Left ventricle myocardium inferior (tissue), 1 donor: ENCODE measurements around the gene KIAA0513. TPM values are rescaled to one million over a fixed set of nuclear protein-coding genes. Genes with fewer than 3 reads are reported as not detected.
A peak's percentile ranks its signal among the peaks of the same experiment; 100 is the strongest.

Experiments used
- DNase-seq: peaks from one replicate; pipeline ENCODE4 v3.0.0-alpha.2; 2020
- H3K27ac ChIP-seq: fragments of 200-600 bp; replicated peaks from 2 replicates; pipeline ENCODE4 v1.8.0; 2021
- H3K27me3 ChIP-seq: fragments of 200-600 bp; 2 replicates; pipeline ENCODE4 v1.8.0; 2021; ENCODE audit warnings: low read depth
- H3K36me3 ChIP-seq: fragments of 200-600 bp; 2 replicates; pipeline ENCODE4 v1.8.0; 2021
- H3K4me1 ChIP-seq: fragments of 200-600 bp; 2 replicates; pipeline ENCODE4 v1.8.0; 2021
- H3K4me3 ChIP-seq: fragments of 200-600 bp; 2 replicates; pipeline ENCODE4 v1.8.0; 2021; ENCODE audit warnings: mild to moderate bottlenecking, moderate library complexity
- H3K9me3 ChIP-seq: fragments of 200-600 bp; replicated peaks from 2 replicates; pipeline ENCODE4 v1.8.0; 2021
- CTCF ChIP-seq: fragments of 200-600 bp; IDR thresholded peaks from 2 replicates; pipeline ENCODE4 v1.8.0; 2021; ENCODE audit warnings: antibody characterized with exemption, mild to moderate bottlenecking, borderline replicate concordance
- intact Hi-C: fragments of 100-400 bp; cut with micrococcal nuclease; formaldehyde crosslinking; loops from one replicate; pipeline ENCODE4 v1.11.0; 2022
- total RNA-seq: library from RNA; stranded (reverse); fragmentation: NEBNext Ultra II Directional; extraction: Animal tissue kit (Norgen Biotek cat#: 25700); gene quantifications from one replicate; pipeline ENCODE4 v1.2.1, GENCODE V29; 2021
- donor health status: DM: no; HTN: yes; CAD: no; lungs with severe emphysema.

KIAA0513 gene
- total RNA-seq, 1 donor from 2014 or later, result 10.0 TPM

DNA sequence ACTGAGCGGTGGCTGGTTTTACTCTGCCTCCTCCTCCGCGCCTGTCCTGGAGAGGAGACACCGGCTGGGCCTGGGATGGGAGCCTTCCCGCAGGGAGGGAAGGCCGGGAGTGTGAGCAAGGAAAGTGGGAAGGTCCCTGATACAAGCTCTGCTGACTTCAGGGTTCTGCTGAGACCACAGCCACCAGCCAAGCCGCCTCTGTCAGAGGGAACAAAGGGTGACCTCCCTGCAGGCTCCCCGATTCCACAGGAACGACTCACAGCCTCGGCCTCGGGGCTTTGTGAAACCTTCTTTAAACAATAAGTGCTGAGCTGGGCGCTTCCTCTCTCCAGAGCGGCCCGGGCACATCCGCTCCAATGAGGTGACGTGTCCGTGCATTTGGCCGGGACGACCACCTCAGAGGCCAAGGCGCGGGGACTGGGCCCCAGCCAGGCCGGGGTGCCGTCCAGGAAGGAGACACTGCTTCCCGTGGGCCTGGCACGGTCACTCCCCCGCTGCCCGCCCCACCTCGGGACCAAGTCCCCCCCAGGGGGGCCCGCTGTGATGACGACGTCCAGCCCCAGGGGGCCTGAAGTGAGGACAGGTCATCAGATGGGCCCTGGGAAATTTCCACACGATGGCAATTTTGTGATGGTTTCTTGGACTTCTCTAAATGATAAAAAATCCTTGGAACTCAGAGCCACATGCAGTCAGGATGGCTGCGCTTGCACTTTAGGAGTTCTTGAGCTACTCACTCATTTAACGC, 96.5 kb downstream of the KIAA0513 start:
- DNase-seq, result peak; percentile 58
- no peaks in the 10 kb centered on the region for H3K36me3 ChIP-seq
- H3K4me3 ChIP-seq, result peak overlapping the region; percentile 29
- H3K9me3 ChIP-seq, result no peaks in the 10 kb centered on the region
- intact Hi-C loops, result no loop called here
- peak overlapping the region; percentile 87 for H3K27ac ChIP-seq
- H3K27me3 ChIP-seq, result no peaks in the 10 kb centered on the region
- TF ChIP-seq CTCF, result no peak
- H3K4me1 ChIP-seq, result peaks cover 45% of the 10 kb centered on the region

DNA sequence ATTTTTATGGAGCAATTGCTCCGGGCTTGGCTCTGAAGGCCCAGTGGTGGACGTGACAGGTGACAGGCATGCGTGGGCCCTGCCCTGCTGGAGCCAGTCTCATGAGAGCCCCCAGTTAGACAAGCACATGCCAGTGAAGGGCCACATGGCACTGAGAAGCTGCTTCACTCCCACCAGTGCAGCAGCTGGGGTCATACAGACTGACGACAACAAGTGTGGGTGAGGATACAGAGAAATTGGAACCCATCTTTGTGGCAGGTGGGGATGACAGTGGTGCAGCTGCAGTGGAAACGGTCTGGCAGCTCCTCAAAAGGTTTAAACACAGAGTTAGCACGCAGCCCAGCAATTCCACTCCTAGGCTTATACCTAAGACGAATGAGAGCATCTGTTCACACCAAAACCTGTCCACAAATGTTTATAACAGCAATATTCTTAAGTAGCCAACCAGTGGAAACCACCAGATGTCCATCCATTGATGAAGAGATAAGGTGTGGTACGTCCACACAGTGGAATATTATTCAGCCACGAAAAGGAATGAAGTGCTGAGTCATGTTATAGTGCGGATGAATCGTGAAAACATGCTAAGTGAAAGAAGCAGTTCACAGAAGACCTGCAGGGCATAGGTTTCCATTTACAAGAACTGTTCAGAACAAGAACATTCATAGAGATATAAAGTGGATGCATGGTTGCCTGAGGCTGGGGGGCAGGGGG, 97.2 kb downstream of the KIAA0513 start:
- intact Hi-C loops, result no loop called here

GRCh38 chr16:85125570-85126393, 98.2 kb downstream of the KIAA0513 start:
- intact Hi-C loops, result no loop called here
- peak; percentile 67 for DNase-seq
- Histone ChIP-seq H3K27ac (peak overlapping the region; percentile 87), H3K4me3 (no peak overlapping the region), H3K4me1 (peaks cover 59% of the 10 kb centered on the region), H3K9me3 (no peaks in the 10 kb centered on the region), H3K36me3 (no peaks in the 10 kb centered on the region), H3K27me3 (no peaks in the 10 kb centered on the region)
- TF ChIP-seq CTCF, result no peak

More for the DNA sequence above, 97.2 kb downstream of the KIAA0513 start:
- peaks cover 50% of the 10 kb centered on the region for H3K4me1 ChIP-seq
- no peaks in the 10 kb centered on the region for H3K9me3 ChIP-seq
- no peak for DNase-seq
- no peak for TF ChIP-seq CTCF
- H3K4me3 ChIP-seq, result no peak overlapping the region
- no peaks in the 10 kb centered on the region for H3K27me3 ChIP-seq
- peak overlapping the region; percentile 87 for H3K27ac ChIP-seq
- H3K36me3 ChIP-seq, result no peaks in the 10 kb centered on the region

DNA sequence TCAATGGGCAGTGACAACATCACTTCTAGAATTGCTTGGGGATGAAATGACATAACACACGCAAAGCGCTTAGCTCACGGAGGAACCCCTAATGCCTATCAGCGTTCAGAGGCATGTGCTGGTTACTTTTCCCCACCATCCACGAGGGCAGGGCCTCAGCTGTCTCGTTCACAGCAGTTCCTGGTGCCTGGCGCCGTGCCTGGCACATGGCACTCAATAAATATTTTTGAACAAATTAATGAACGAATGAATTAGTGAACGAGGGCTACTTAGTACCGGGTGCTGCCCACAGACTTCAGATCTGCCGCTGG, 98.8 kb downstream of the KIAA0513 start:
- Histone ChIP-seq H3K27me3 (no peaks in the 10 kb centered on the region), H3K4me1 (peaks cover 65% of the 10 kb centered on the region), H3K4me3 (no peak overlapping the region), H3K9me3 (no peaks in the 10 kb centered on the region), H3K36me3 (no peaks in the 10 kb centered on the region), H3K27ac (peak overlapping the region; percentile 87)
- intact Hi-C loops, result no loop called here
- no peak for DNase-seq
- no peak for TF ChIP-seq CTCF

DNA sequence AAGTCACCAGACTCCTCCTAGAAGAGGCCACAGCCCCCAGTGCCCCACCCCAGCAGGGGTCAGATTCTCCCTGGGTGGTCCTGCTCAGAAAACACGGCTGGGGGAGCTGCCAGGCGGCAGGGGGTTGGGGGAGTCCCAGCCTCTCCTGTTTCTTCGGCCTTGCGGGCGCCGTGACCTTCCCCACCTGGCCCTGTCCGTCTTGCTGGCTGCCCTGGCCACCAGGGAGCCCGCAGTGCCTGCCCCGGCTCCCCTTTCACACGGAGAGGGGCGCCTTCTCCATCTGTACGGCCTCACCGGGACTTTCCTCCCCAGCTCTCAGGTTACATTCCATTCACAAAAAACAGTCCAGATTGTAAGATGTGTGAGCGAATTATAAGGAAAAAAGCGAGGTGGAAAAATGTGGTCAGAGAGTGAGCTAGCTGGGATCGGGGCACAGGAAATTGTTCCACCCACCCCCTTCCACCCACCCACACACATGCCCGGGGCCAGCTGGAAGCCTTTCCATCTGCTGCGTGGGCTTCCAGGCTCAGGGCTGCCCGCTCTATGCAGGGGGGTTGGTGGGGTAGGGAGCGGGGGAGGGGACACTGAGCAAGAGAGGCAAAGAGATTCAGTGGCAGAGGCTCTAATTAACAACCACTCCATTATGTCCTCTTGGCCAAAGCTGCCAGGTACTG, 99.2 kb downstream of the KIAA0513 start:
- no peak for DNase-seq
- Histone ChIP-seq H3K4me3 (no peak overlapping the region), H3K27ac (no peak overlapping the region), H3K9me3 (no peaks in the 10 kb centered on the region), H3K4me1 (peaks cover 65% of the 10 kb centered on the region), H3K27me3 (no peaks in the 10 kb centered on the region), H3K36me3 (no peaks in the 10 kb centered on the region)
- intact Hi-C loops, result no loop called here
- TF ChIP-seq CTCF, result no peak
